HCT116 (cell line): ENCODE data around the gene IPCEF1. TPM values are rescaled to one million over a fixed set of nuclear protein-coding genes. Genes with fewer than 3 reads are reported as not detected.

ENCODE experiments used
- ATAC-seq: fragments of 200-7000 bp; cut with Tn5 transposase; 2 replicates; pipeline ENCODE4 v1.9.1; 2020; ENCODE audit warnings: mild to moderate bottlenecking, moderate library complexity
- BruUV-seq: library from RNA; stranded (reverse); fragments of 400-500 nt; replicated peaks from 2 replicates; lab custom pipeline; 2021; lab: Mats Ljungman, UMichigan
- CTCF ChIA-PET: fragments of 300-600 bp; sonication (Branson Sonifier 250); formaldehyde crosslinking; loops from one replicate; lab custom pipeline; 2021; ENCODE audit warnings: antibody characterized with exemption; lab: Charles Lee
- POLR2A ChIA-PET: fragments of 300-600, 350-600 bp; sonication (Branson Sonifier 250); formaldehyde crosslinking; loops from one replicate; lab custom pipeline; 2021; ENCODE audit warnings: antibody characterized with exemption; lab: Charles Lee
- RAD21 ChIA-PET, 2 experiments: fragments of 300-600 bp; sonication (Branson Sonifier 250); formaldehyde crosslinking; loops; one replicate each; lab custom pipeline; 2023; ENCODE audit warnings: low total read pairs in 2 of 2; ENCODE audit not compliant: uncharacterized antibody in 2 of 2, unreplicated experiment in 2 of 2, low non-redundant PET in 1 of 2; lab: Charles Lee
- DNase-seq: peaks from one replicate; pipeline ENCODE4 v3.0.0-alpha.2; 2010; ENCODE audit warnings: low read depth, low spot score
- H2AFZ ChIP-seq: fragments of 200-600 bp; shearing (Covaris generic), sonication (generic); 2 replicates; pipeline ENCODE4 v1.6.1; 2017; ENCODE audit warnings: low read depth, mixed run types, mixed read lengths, antibody characterized with exemption, low read length; ENCODE audit not compliant: poor library complexity, severe bottlenecking
- H3K27ac ChIP-seq: 2 replicates; pipeline ENCODE4 v1.5.1; 2012; ENCODE audit warnings: low read depth, low read length
- H3K27me3 ChIP-seq: fragments of 200-600 bp; sonication (generic); 2 replicates; pipeline ENCODE4 v1.6.1; 2016; ENCODE audit warnings: mixed run types, low read length, mixed read lengths; ENCODE audit not compliant: insufficient read depth
- H3K36me3 ChIP-seq, 2 experiments: fragments of 200-500 bp in 1 of 2; fragments of 200-600 bp in 1 of 2; sonication (Bioruptor generic) in 1 of 2; sonication (generic) in 1 of 2; 2 replicates each; pipeline versions ENCODE4 v1.5.1 to v1.6.1; 2014 to 2016; ENCODE audit warnings: low read length in 2 of 2, inconsistent platforms in 1 of 2, mixed read lengths in 1 of 2, mixed run types in 1 of 2; ENCODE audit not compliant: insufficient read depth in 2 of 2, control insufficient read depth in 1 of 2
- H3K4me1 ChIP-seq, 2 experiments: fragments of 200-600 bp in 1 of 2; sonication (generic) in 1 of 2; 2 replicates each; pipeline versions ENCODE4 v1.5.1 to v1.6.1; 2012 to 2017; ENCODE audit warnings: low read length in 2 of 2, inconsistent platforms in 1 of 2, mild to moderate bottlenecking in 1 of 2, mixed read lengths in 1 of 2, mixed run types in 1 of 2, moderate library complexity in 1 of 2; ENCODE audit not compliant: insufficient read depth in 2 of 2, control insufficient read depth in 1 of 2
- H3K4me2 ChIP-seq: fragments of 200-600 bp; sonication (generic); 2 replicates; pipeline ENCODE4 v1.6.1; 2017; ENCODE audit warnings: mixed run types, low read length, mixed read lengths
- H3K4me3 ChIP-seq, 2 experiments: fragments of 200-600 bp in 1 of 2; sonication (generic) in 1 of 2; replicated peaks in 1 of 2; 2 replicates each; pipeline ENCODE4 v1.5.1; 2011 to 2016; ENCODE audit warnings: low read length in 2 of 2, control low read depth in 1 of 2, low read depth in 1 of 2, mild to moderate bottlenecking in 1 of 2, mixed read lengths in 1 of 2, mixed run types in 1 of 2
- H3K79me2 ChIP-seq: fragments of 200-600 bp; sonication (generic); 2 replicates; pipeline ENCODE4 v1.6.1; 2017; ENCODE audit warnings: mild to moderate bottlenecking, mixed run types, low read length, moderate library complexity, mixed read lengths; ENCODE audit not compliant: insufficient read depth
- H3K9ac ChIP-seq: fragments of 200-600 bp; sonication (generic); 2 replicates; pipeline ENCODE4 v1.6.1; 2016; ENCODE audit warnings: low read length, mixed read lengths
- H3K9me2 ChIP-seq: fragments of 200-600 bp; sonication (generic), shearing (Covaris generic); 2 replicates; pipeline ENCODE4 v1.6.1; 2017; ENCODE audit warnings: mixed run types, mild to moderate bottlenecking, moderate library complexity; ENCODE audit not compliant: insufficient read depth
- H3K9me3 ChIP-seq, 2 experiments: fragments of 200-500 bp in 1 of 2; fragments of 200-600 bp in 1 of 2; sonication (Bioruptor generic) in 1 of 2; sonication (generic) in 1 of 2; 2 replicates each; pipeline ENCODE4 v1.6.1; 2014 to 2017; ENCODE audit warnings: low read length in 2 of 2, mixed read lengths in 2 of 2, inconsistent platforms in 1 of 2, low read depth in 1 of 2, mild to moderate bottlenecking in 1 of 2, mixed run types in 1 of 2, moderate library complexity in 1 of 2; ENCODE audit not compliant: control insufficient read depth in 1 of 2, insufficient read depth in 1 of 2
- H4K20me1 ChIP-seq: fragments of 200-600 bp; sonication (generic), shearing (Covaris generic); 2 replicates; pipeline ENCODE4 v1.6.1; 2017; ENCODE audit warnings: mixed run types, mild to moderate bottlenecking, moderate library complexity; ENCODE audit not compliant: insufficient read depth
- CEBPB ChIP-seq: IDR thresholded peaks from 2 replicates; pipeline ENCODE4 v1.6.1; 2012; ENCODE audit warnings: low read depth
- EGR1 ChIP-seq: IDR thresholded peaks from 2 replicates; pipeline ENCODE4 v1.6.1; 2012; ENCODE audit warnings: low read depth
- EZH2 ChIP-seq: fragments of 200-600 bp; sonication (generic); IDR thresholded peaks from 2 replicates; pipeline ENCODE4 v1.6.1; 2017; ENCODE audit warnings: antibody characterized with exemption, mixed run types
- EZH2phosphoT487 ChIP-seq: fragments of 200-600 bp; IDR thresholded peaks from 2 replicates; pipeline ENCODE4 v1.6.1; 2018; ENCODE audit warnings: antibody characterized with exemption, borderline replicate concordance
- FOSL1 ChIP-seq: IDR thresholded peaks from 2 replicates; pipeline ENCODE4 v1.6.1; 2012; ENCODE audit warnings: low read depth
- POLR2A ChIP-seq: IDR thresholded peaks from 2 replicates; pipeline ENCODE4 v1.7.0; 2011; ENCODE audit warnings: borderline replicate concordance; ENCODE audit not compliant: insufficient read depth, insufficient read length; ENCODE audit errors: extremely low read depth
- SIN3A ChIP-seq: IDR thresholded peaks from 2 replicates; pipeline ENCODE4 v1.6.1; 2012; ENCODE audit warnings: low read depth
- SP1 ChIP-seq: IDR thresholded peaks from 2 replicates; pipeline ENCODE4 v1.6.1; 2012; ENCODE audit warnings: low read depth
- SRF ChIP-seq: IDR thresholded peaks from 2 replicates; pipeline ENCODE4 v1.6.1; 2012; ENCODE audit warnings: low read depth
- YY1 ChIP-seq: IDR thresholded peaks from 2 replicates; pipeline ENCODE4 v1.6.1; 2011; ENCODE audit warnings: low read length, low read depth, moderate library complexity, mild to moderate bottlenecking; ENCODE audit not compliant: insufficient replicate concordance; ENCODE audit errors: extremely low read depth
- ZFX ChIP-seq: fragments of 450-650 bp; IDR thresholded peaks from 2 replicates; pipeline ENCODE4 v1.6.1; 2017
- ZNF274 ChIP-seq: fragments of 200-500 bp; sonication (Bioruptor generic); IDR thresholded peaks from 2 replicates; pipeline ENCODE4 v1.6.1; 2014; ENCODE audit warnings: mild to moderate bottlenecking, low read depth, low read length, inconsistent platforms
- intact Hi-C: fragments of 100-400 bp; cut with micrococcal nuclease; formaldehyde crosslinking; loops from 2 replicates; pipeline ENCODE4 v1.10.0; 2022
- total RNA-seq: library from RNA; stranded (reverse); gene quantifications from one replicate; pipeline ENCODE4 v1.2.1, GENCODE V29; 2021; ENCODE audit not compliant: unreplicated experiment
- TF ChIP-seq, protein P1 (sequence below): IDR thresholded peaks from 2 replicates; pipeline ENCODE4 v1.6.1; 2011; ENCODE audit warnings: mild to moderate bottlenecking, low read length, moderate library complexity; ENCODE audit not compliant: insufficient replicate concordance; ENCODE audit errors: extremely low read depth
- TF ChIP-seq, protein P2 (sequence below): IDR thresholded peaks from 2 replicates; pipeline ENCODE4 v1.6.1; 2012
- TF ChIP-seq, protein P3 (sequence below): IDR thresholded peaks from 2 replicates; pipeline ENCODE4 v1.6.1; 2012; ENCODE audit warnings: low read depth
- TF ChIP-seq, protein P4 (sequence below): IDR thresholded peaks from 2 replicates; pipeline ENCODE4 v1.6.1; 2012

The IPCEF1 gene
- total RNA-seq, 1 experiment from 2014 or later = 0.32 TPM

DNA sequence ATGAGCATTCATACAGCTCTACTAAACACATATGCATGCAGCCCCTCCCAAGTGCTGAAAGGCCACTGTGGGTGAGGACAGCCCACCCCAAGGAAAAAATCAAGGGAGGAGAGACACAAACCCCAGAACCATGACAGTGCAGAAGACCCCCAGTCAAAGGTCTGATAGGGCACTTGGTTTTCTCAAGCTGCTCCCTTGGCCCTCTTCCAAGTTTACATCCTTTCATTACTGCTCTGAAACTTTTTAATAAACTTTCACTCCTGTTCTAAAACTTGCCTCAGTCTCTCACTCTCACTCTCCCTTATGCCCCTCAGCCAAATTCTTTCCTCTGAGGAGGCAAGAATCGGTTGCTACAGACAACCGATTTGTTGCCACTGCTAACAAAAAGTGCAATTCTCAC, 24.9 kb downstream of the IPCEF1 start:
- Histone ChIP-seq H3K4me3 (no peak overlapping the region), H3K4me1 (no peaks in the 10 kb centered on the region), H3K27ac (no peak overlapping the region), H4K20me1 (no peaks in the 10 kb centered on the region), H3K79me2 (no peaks in the 10 kb centered on the region), H3K4me2 (no peak overlapping the region), H3K36me3 (no peaks in the 10 kb centered on the region), H3K9me2 (no peaks in the 10 kb centered on the region), H3K9me3 (no peaks in the 10 kb centered on the region), H2AFZ (no peak overlapping the region), H3K27me3 (no peaks in the 10 kb centered on the region), H3K9ac (no peak overlapping the region)
- ChIA-PET POLR2A (no interaction called here), RAD21 (no interaction called here), CTCF (no interaction called here)
- ATAC-seq (no peak), DNase-seq (no peak)
- intact Hi-C loops = no loop called here
- BruUV-seq = no TSS peak
- TF ChIP-seq, protein P1, sequence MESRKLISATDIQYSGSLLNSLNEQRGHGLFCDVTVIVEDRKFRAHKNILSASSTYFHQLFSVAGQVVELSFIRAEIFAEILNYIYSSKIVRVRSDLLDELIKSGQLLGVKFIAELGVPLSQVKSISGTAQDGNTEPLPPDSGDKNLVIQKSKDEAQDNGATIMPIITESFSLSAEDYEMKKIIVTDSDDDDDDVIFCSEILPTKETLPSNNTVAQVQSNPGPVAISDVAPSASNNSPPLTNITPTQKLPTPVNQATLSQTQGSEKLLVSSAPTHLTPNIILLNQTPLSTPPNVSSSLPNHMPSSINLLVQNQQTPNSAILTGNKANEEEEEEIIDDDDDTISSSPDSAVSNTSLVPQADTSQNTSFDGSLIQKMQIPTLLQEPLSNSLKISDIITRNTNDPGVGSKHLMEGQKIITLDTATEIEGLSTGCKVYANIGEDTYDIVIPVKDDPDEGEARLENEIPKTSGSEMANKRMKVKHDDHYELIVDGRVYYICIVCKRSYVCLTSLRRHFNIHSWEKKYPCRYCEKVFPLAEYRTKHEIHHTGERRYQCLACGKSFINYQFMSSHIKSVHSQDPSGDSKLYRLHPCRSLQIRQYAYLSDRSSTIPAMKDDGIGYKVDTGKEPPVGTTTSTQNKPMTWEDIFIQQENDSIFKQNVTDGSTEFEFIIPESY = no peak
- TF ChIP-seq ZFX (no peak), SIN3A (no peak), ZNF274 (no peak), EZH2 (no peak), FOSL1 (no peak), EGR1 (no peak), EZH2phosphoT487 (no peak), CEBPB (no peak), POLR2A (no peak), SRF (no peak), YY1 (no peak), SP1 (no peak)
- TF ChIP-seq, protein P2, sequence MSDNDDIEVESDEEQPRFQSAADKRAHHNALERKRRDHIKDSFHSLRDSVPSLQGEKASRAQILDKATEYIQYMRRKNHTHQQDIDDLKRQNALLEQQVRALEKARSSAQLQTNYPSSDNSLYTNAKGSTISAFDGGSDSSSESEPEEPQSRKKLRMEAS = no peak
- TF ChIP-seq, protein P3, sequence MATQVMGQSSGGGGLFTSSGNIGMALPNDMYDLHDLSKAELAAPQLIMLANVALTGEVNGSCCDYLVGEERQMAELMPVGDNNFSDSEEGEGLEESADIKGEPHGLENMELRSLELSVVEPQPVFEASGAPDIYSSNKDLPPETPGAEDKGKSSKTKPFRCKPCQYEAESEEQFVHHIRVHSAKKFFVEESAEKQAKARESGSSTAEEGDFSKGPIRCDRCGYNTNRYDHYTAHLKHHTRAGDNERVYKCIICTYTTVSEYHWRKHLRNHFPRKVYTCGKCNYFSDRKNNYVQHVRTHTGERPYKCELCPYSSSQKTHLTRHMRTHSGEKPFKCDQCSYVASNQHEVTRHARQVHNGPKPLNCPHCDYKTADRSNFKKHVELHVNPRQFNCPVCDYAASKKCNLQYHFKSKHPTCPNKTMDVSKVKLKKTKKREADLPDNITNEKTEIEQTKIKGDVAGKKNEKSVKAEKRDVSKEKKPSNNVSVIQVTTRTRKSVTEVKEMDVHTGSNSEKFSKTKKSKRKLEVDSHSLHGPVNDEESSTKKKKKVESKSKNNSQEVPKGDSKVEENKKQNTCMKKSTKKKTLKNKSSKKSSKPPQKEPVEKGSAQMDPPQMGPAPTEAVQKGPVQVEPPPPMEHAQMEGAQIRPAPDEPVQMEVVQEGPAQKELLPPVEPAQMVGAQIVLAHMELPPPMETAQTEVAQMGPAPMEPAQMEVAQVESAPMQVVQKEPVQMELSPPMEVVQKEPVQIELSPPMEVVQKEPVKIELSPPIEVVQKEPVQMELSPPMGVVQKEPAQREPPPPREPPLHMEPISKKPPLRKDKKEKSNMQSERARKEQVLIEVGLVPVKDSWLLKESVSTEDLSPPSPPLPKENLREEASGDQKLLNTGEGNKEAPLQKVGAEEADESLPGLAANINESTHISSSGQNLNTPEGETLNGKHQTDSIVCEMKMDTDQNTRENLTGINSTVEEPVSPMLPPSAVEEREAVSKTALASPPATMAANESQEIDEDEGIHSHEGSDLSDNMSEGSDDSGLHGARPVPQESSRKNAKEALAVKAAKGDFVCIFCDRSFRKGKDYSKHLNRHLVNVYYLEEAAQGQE = no peak
- TF ChIP-seq, protein P4, sequence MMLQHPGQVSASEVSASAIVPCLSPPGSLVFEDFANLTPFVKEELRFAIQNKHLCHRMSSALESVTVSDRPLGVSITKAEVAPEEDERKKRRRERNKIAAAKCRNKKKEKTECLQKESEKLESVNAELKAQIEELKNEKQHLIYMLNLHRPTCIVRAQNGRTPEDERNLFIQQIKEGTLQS = no peak
